H1 (cell line): ENCODE data around the gene HMCN1.

Source experiments
- EP300 ChIP-seq, 2 experiments: IDR thresholded peaks; 1 replicate in 1 of 2; 2 replicates in 1 of 2; pipeline ENCODE4 v1.6.1; 2011 to 2012; ENCODE audit warnings: low read depth in 2 of 2, low read length in 2 of 2, mild to moderate bottlenecking in 2 of 2, borderline replicate concordance in 1 of 2, inconsistent platforms in 1 of 2, moderate library complexity in 1 of 2
- EZH2 ChIP-seq: fragments of 200-600 bp; sonication (generic); IDR thresholded peaks from 2 replicates; pipeline ENCODE4 v1.7.1; 2012; ENCODE audit warnings: low read depth, mild to moderate bottlenecking, moderate library complexity, low read length, inconsistent platforms; ENCODE audit not compliant: severe bottlenecking
- POLR2A ChIP-seq, 2 experiments: IDR thresholded peaks; 1 replicate in 1 of 2; 2 replicates in 1 of 2; pipeline ENCODE4 v1.6.1; 2011; ENCODE audit warnings: low read depth in 2 of 2, low read length in 2 of 2, mild to moderate bottlenecking in 2 of 2; ENCODE audit errors: control extremely low read depth in 1 of 2
- TF ChIP-seq, protein P1 (sequence below), 3 experiments: IDR thresholded peaks; 1 replicate in 2 of 3; 2 replicates in 1 of 3; pipeline versions ENCODE4 v1.5.1 to v1.6.1; 2011; ENCODE audit warnings: low read length in 3 of 3, mild to moderate bottlenecking in 3 of 3, inconsistent platforms in 2 of 3, low read depth in 1 of 3, moderate library complexity in 1 of 3; ENCODE audit not compliant: insufficient read depth in 1 of 3; ENCODE audit errors: control extremely low read depth in 1 of 3

DNA sequence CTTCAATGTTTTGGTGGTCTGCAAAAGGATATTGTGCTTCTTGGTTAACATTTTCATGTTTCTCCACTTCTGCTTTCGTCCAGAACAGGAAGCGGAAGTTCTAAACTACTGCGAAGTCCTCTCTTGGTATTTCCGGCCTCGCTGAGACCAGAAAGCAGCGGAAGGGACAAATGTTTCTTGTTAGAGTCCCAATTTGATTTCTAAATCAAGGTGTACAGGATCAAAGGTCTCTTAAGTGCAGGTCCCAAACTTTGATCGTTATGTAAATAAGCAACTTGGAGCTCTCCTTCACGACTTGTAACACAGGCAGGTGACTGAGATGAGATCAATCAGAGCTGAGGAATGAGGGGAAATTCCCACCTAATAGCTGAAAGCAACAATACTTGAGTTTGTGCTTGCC lies 40.1 kb upstream of the HMCN1 start:
- TF ChIP-seq, protein P1, sequence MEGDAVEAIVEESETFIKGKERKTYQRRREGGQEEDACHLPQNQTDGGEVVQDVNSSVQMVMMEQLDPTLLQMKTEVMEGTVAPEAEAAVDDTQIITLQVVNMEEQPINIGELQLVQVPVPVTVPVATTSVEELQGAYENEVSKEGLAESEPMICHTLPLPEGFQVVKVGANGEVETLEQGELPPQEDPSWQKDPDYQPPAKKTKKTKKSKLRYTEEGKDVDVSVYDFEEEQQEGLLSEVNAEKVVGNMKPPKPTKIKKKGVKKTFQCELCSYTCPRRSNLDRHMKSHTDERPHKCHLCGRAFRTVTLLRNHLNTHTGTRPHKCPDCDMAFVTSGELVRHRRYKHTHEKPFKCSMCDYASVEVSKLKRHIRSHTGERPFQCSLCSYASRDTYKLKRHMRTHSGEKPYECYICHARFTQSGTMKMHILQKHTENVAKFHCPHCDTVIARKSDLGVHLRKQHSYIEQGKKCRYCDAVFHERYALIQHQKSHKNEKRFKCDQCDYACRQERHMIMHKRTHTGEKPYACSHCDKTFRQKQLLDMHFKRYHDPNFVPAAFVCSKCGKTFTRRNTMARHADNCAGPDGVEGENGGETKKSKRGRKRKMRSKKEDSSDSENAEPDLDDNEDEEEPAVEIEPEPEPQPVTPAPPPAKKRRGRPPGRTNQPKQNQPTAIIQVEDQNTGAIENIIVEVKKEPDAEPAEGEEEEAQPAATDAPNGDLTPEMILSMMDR (IDR thresholded peaks at IDR 0.05; ENCODE audit: control extremely low read depth in 1 of 3, insufficient read depth in 1 of 3, low read depth in 1 of 3, low read length in 3 of 3), result no peak
- TF ChIP-seq EP300 (IDR thresholded peaks at IDR 0.05; ENCODE audit: borderline replicate concordance in 1 of 2, low read depth in 2 of 2, low read length in 2 of 2) (no peak), EZH2 (no peak), POLR2A (IDR thresholded peaks at IDR 0.05; ENCODE audit: control extremely low read depth in 1 of 2, low read depth in 2 of 2, low read length in 2 of 2) (no peak)
